ENCODE measurements around the gene PLSCR3. TPM values are rescaled to one million over a fixed set of nuclear protein-coding genes. Genes with fewer than 3 reads are reported as not detected.

The PLSCR3 gene
- polyA plus RNA-seq, 1 experiment = 76.1 TPM

DNA sequence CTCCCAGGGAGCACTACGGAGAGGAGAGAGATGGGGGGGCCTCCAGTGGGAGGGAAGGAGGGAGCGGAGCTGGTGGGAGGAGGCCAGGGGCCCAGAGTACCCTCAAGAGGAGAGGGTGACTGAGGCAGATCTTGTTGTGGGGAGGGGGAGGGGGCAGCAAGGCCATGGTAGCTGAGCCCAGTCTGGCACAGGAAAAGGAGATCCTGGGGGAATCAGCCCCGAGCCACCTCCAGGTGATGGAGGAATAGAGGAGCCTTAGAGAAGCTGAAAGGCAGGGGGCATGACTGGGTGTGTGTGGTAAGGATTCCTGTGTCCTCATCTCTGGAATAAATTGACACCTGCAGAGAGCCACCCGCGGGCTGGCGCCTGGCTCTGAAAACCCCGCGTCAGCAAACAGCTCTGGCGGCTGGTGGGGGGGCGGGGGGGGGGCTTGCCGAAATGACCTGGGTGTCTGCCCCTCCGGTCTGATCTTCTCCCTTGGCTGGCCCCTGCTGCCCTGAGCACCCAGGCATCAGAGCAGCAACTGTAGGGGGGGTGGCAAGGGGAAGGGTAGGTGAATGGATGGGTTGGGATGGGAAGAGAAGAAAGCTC, 12.0 kb upstream of the PLSCR3 start:
- H3K4me3 ChIP-seq (ENCODE audit: low read depth, low read length) = peak overlapping the region; percentile 59
- TF ChIP-seq, protein P1, sequence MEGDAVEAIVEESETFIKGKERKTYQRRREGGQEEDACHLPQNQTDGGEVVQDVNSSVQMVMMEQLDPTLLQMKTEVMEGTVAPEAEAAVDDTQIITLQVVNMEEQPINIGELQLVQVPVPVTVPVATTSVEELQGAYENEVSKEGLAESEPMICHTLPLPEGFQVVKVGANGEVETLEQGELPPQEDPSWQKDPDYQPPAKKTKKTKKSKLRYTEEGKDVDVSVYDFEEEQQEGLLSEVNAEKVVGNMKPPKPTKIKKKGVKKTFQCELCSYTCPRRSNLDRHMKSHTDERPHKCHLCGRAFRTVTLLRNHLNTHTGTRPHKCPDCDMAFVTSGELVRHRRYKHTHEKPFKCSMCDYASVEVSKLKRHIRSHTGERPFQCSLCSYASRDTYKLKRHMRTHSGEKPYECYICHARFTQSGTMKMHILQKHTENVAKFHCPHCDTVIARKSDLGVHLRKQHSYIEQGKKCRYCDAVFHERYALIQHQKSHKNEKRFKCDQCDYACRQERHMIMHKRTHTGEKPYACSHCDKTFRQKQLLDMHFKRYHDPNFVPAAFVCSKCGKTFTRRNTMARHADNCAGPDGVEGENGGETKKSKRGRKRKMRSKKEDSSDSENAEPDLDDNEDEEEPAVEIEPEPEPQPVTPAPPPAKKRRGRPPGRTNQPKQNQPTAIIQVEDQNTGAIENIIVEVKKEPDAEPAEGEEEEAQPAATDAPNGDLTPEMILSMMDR (IDR thresholded peaks at IDR 0.05; ENCODE audit: insufficient read depth, low read depth, low read length) = no peak
- no peak for DNase-seq (ENCODE audit: low read depth)
- ChIA-PET POLR2A (no interaction called here), CTCF (interaction anchor here (0.6 to 2.2 kb wide), 4 partner anchors 31 to 360 kb away, joined by 3 to 11 read pairs (median 3); no protein-coding TSS in a partner anchor)
- H3K27me3 ChIP-seq (ENCODE audit: control insufficient read depth, insufficient read depth, low read length) = no peaks in the 10 kb centered on the region
- H3K36me3 ChIP-seq (ENCODE audit: control insufficient read depth, insufficient read depth, low read length) = peaks cover 11% of the 10 kb centered on the region

DNA sequence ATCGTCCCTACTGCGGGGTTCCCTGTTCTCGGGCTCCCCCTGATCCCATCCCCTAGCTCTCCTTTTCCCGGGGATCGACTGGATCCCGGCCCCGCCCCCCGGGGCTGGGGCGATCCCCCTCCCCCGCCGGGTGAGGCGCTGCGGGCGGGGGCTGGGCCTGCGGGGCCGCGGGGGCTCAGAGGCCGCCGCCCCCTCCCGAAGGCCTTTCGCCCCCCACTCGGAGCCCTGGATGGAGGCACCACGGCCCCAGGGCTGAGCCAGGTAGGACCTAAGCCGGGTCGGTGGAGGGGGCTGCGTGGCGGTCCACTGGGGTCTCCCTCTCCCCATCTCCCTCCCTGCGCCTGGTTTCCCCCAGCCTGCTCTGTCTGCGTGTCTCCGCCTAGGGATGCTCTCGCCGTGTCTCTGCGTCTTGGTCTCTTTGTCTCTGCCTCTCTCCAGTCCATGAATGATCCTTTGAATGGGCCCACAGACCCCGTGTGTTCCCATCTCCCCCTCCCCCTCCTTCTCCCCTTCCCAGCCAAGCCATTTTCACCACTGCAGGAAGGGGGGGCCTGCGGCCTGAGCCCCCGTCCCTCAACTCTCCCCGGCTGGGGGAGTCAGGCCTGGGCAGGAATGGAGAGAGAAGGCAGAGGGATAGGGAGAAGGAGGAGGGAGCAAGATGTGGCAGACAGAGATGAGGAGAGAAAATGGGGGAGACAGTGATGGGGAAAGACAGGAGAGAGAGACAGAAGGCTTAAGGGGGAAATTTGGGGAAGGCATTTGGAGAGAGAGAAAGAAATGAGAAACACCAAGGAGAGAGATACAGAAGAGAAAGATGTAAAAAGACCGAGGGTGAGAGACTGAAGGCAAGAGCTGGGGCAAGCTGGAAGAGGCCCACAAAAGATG, 11.3 kb upstream of the PLSCR3 start:
- TF ChIP-seq, protein P1 (IDR thresholded peaks at IDR 0.05; ENCODE audit: insufficient read depth, low read depth, low read length) = no peak
- CTCF ChIA-PET = interaction anchor here (1.1 to 2.2 kb wide), 3 partner anchors 31 to 359 kb away, joined by 3 to 11 read pairs (median 3); no protein-coding TSS in a partner anchor
- POLR2A ChIA-PET = no interaction called here
- peaks cover 11% of the 10 kb centered on the region for H3K36me3 ChIP-seq (ENCODE audit: control insufficient read depth, insufficient read depth, low read length)
- H3K4me3 ChIP-seq (ENCODE audit: low read depth, low read length) = peak overlapping the region; percentile 59
- H3K27me3 ChIP-seq (ENCODE audit: control insufficient read depth, insufficient read depth, low read length) = no peaks in the 10 kb centered on the region
- no peak for DNase-seq (ENCODE audit: low read depth)

GRCh38 chr17:7404737-7405349, 10.5 kb upstream of the PLSCR3 start:
- Histone ChIP-seq H3K4me3 (ENCODE audit: low read depth, low read length) (peak overlapping the region; percentile 59), H3K27me3 (ENCODE audit: control insufficient read depth, insufficient read depth, low read length) (no peaks in the 10 kb centered on the region), H3K36me3 (ENCODE audit: control insufficient read depth, insufficient read depth, low read length) (peaks cover 9% of the 10 kb centered on the region)
- ChIA-PET CTCF (interaction anchor here (0.6 to 2.0 kb wide), 2 partner anchors 91 to 156 kb away, joined by 4 to 6 read pairs; partner anchors contain the start of gene SENP3), POLR2A (interaction anchor here (0.8 to 1.1 kb wide), 3 partner anchors 11 to 79 kb away, joined by 3 to 7 read pairs (median 5); partner anchors contain the start of genes NEURL4, PLSCR3 and POLR2A)
- TF ChIP-seq, protein P1 (IDR thresholded peaks at IDR 0.05; ENCODE audit: insufficient read depth, low read depth, low read length) = no peak
- no peak for DNase-seq (ENCODE audit: low read depth)

DNA sequence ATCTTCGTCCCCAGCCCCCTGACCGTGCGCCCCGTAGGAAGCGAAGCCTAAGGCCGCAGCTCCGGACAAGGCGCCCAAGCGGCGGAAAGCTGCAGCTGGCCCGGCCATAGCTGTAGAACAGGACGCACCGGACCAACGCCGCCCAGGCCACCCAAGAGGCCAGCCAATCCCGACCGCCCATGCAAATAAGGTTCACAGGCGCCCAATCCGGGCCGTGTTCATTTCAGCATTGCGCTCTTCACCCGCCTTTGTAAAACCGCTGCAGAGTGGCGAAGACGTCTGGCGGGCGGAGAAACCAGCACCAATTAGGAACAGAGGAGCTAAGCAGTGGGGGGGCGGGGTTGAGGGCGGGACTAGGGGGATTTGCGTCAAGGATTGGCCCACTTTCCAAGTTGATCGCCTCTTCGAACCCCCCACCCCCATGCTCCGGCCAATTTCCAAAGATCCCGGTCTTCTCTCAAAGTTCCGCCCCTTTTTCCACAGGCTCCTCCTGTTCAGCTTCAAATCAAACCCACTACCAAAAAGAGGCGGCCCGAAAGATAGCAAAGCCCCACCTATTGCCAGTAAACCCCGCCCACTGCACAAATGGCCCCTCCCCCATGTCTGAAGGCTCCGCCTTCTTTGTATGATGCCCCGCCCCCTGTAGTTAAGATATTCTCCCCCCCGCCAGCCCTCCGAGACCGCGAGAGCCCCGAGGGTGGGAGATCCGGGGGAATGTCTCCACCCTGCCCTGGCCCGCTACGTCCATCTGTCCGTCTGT, 9.8 kb upstream of the PLSCR3 start, which contains the start of gene TMEM256:
Gene TMEM256 (minus strand): TSS at position 121 of the 760 bp plus-strand sequence. CDS start 13 bp downstream, at position 108.
- H3K36me3 ChIP-seq (ENCODE audit: control insufficient read depth, insufficient read depth, low read length) = peaks cover 5% of the 10 kb centered on the region

More for the DNA sequence above, 9.8 kb upstream of the PLSCR3 start, which contains the start of gene TMEM256:
- H3K4me3 ChIP-seq (ENCODE audit: low read depth, low read length) = peak within 1 kb of the TSS; percentile 59
- H3K27me3 ChIP-seq (ENCODE audit: control insufficient read depth, insufficient read depth, low read length) = no peaks in the 10 kb centered on the region
- TF ChIP-seq, protein P1 (IDR thresholded peaks at IDR 0.05; ENCODE audit: insufficient read depth, low read depth, low read length) = no peak
- CTCF ChIA-PET = interaction anchor here (0.6 to 4.6 kb wide), 7 partner anchors 15 to 157 kb away, joined by 3 to 22 read pairs (median 6); partner anchors contain the start of genes SENP3 and TMEM95
- DNase-seq (ENCODE audit: low read depth) = peak; percentile 98
- POLR2A ChIA-PET = interaction anchor here (0.6 to 1.1 kb wide), 13 partner anchors 9 to 172 kb away, joined by 3 to 11 read pairs (median 6); partner anchors contain the start of genes NEURL4, PLSCR3 and POLR2A

Measured in BJ (cell line).